CD14-positive monocyte (primary cell): ENCODE results near the gene CSMD2. TPM values are rescaled to one million over a fixed set of nuclear protein-coding genes. Genes with fewer than 3 reads are reported as not detected.

Experiments
- DNase-seq, 3 donors: peaks; one replicate each; pipeline ENCODE4 v3.0.0-alpha.2; 2011 to 2022
- H2AFZ ChIP-seq: 2 replicates; pipeline ENCODE4 v1.6.0; 2012; ENCODE audit warnings: mild to moderate bottlenecking, low read depth, low read length, inconsistent platforms; ENCODE audit not compliant: insufficient read depth, poor library complexity, severe bottlenecking
- H3K27ac ChIP-seq, 2 donors: 1 replicate in 1 of 2; 2 replicates in 1 of 2; pipeline ENCODE4 v1.5.1; 2012 to 2013; ENCODE audit warnings: low read length in 2 of 2, control low read depth in 1 of 2, inconsistent platforms in 1 of 2, low read depth in 1 of 2, mild to moderate bottlenecking in 1 of 2
- H3K27me3 ChIP-seq, 2 donors: one replicate each; pipeline versions ENCODE4 v1.6.0 to v1.6.1; 2011 to 2013; ENCODE audit warnings: low read length in 2 of 2; ENCODE audit not compliant: control insufficient read depth in 2 of 2, insufficient read depth in 2 of 2
- H3K36me3 ChIP-seq, 2 donors: replicated peaks in 1 of 2; 1 replicate in 1 of 2; 2 replicates in 1 of 2; pipeline versions ENCODE4 v1.5.1 to v1.6.1; 2012 to 2013; ENCODE audit warnings: low read length in 2 of 2, control low read depth in 1 of 2, inconsistent platforms in 1 of 2, mild to moderate bottlenecking in 1 of 2; ENCODE audit not compliant: insufficient read depth in 2 of 2, control insufficient read depth in 1 of 2
- H3K4me1 ChIP-seq, 2 donors: 1 replicate in 1 of 2; 2 replicates in 1 of 2; pipeline versions ENCODE4 v1.5.1 to v1.6.1; 2012 to 2013; ENCODE audit warnings: low read length in 2 of 2, control low read depth in 1 of 2, inconsistent platforms in 1 of 2, mild to moderate bottlenecking in 1 of 2, moderate library complexity in 1 of 2; ENCODE audit not compliant: insufficient read depth in 2 of 2, control insufficient read depth in 1 of 2
- H3K4me2 ChIP-seq: replicated peaks from 2 replicates; pipeline ENCODE3; 2012; ENCODE audit warnings: low read length, moderate library complexity, mild to moderate bottlenecking; ENCODE audit not compliant: poor library complexity, severe bottlenecking; ENCODE audit errors: extremely low read depth
- H3K4me3 ChIP-seq, 3 experiments: fragments of 200-600 bp in 1 of 3; sonication (generic) in 1 of 3; replicated peaks in 1 of 3; 1 replicate in 2 of 3; 2 replicates in 1 of 3; pipeline ENCODE4 v1.5.1; 2011 to 2013; ENCODE audit warnings: low read length in 3 of 3, mild to moderate bottlenecking in 3 of 3, control low read depth in 2 of 3, low read depth in 2 of 3, inconsistent platforms in 1 of 3, moderate library complexity in 1 of 3
- H3K79me2 ChIP-seq: 2 replicates; pipeline ENCODE4 v1.6.0; 2012; ENCODE audit warnings: mild to moderate bottlenecking, control low read depth, inconsistent platforms, low read length, moderate library complexity; ENCODE audit not compliant: insufficient read depth
- H3K9ac ChIP-seq: 2 replicates; pipeline ENCODE4 v1.6.0; 2017; ENCODE audit warnings: low read length, mild to moderate bottlenecking; ENCODE audit not compliant: insufficient read depth, poor library complexity, severe bottlenecking
- H3K9me3 ChIP-seq, 2 donors: replicated peaks in 1 of 2; 1 replicate in 1 of 2; 2 replicates in 1 of 2; pipeline versions ENCODE4 v1.5.1 to v1.6.1; 2012 to 2013; ENCODE audit warnings: low read length in 2 of 2, control low read depth in 1 of 2; ENCODE audit not compliant: control insufficient read depth in 1 of 2, insufficient read depth in 1 of 2
- H4K20me1 ChIP-seq: 2 replicates; pipeline ENCODE4 v1.6.0; 2012; ENCODE audit warnings: mild to moderate bottlenecking, low read length, control low read depth, moderate library complexity; ENCODE audit not compliant: insufficient read depth
- H3K27ac Mint-ChIP-seq, 7 donors: one replicate each; pipeline ENCODE4 v1.8.0; 2020; ENCODE audit warnings: mild to moderate bottlenecking in 7 of 7, mixed read lengths in 7 of 7, moderate library complexity in 6 of 7, inconsistent platforms in 2 of 7
- H3K27me3 Mint-ChIP-seq, 3 donors: one replicate each; pipeline ENCODE4 v1.8.0; 2021 to 2022; ENCODE audit warnings: low read depth in 3 of 3, mild to moderate bottlenecking in 3 of 3, mixed read lengths in 3 of 3, moderate library complexity in 3 of 3, inconsistent platforms in 1 of 3
- H3K36me3 Mint-ChIP-seq, 2 donors: one replicate each; pipeline ENCODE4 v1.8.0; 2020; ENCODE audit warnings: mixed read lengths in 2 of 2, inconsistent platforms in 1 of 2, mild to moderate bottlenecking in 1 of 2
- H3K4me1 Mint-ChIP-seq: one replicate; pipeline ENCODE4 v1.8.0; 2020; ENCODE audit warnings: mild to moderate bottlenecking, mixed read lengths
- H3K4me3 Mint-ChIP-seq, 2 donors: one replicate each; pipeline ENCODE4 v1.8.0; 2020; ENCODE audit warnings: mild to moderate bottlenecking in 2 of 2, mixed read lengths in 2 of 2, moderate library complexity in 1 of 2
- H3K9me3 Mint-ChIP-seq, 7 donors: one replicate each; pipeline ENCODE4 v1.8.0; 2020 to 2022; ENCODE audit warnings: mixed read lengths in 7 of 7, mild to moderate bottlenecking in 6 of 7, moderate library complexity in 6 of 7, inconsistent platforms in 2 of 7
- WGBS: methylation state at CpG from one replicate; pipeline ENCODE4 v1.1.5; 2013; ENCODE audit warnings: missing lambda C conversion rate; ENCODE audit not compliant: insufficient coverage; 5-methylcytosine and 5-hydroxymethylcytosine counted together
- intact Hi-C, 2 donors: fragments of 100-400 bp; cut with micrococcal nuclease; formaldehyde crosslinking; loops; one replicate each; pipeline versions ENCODE4 v1.15.0 to v1.15.1; 2023
- polyA plus RNA-seq, 3 donors: library from polyadenylated mRNA; depleted of rRNA in 1 of 3; unstranded in 2 of 3; stranded (reverse) in 1 of 3; fragments of 300-500 nt in 2 of 3; fragments of >200 nt in 1 of 3; fragmentation: Illumina TruSeq in 2 of 3; gene quantifications; 1 replicate in 2 of 3; 2 replicates in 1 of 3; pipeline ENCODE4 v1.2.3, GENCODE V29; 2012 to 2021
- TF ChIP-seq, protein P1 (sequence below): fragments of 200-600 bp; IDR thresholded peaks from one replicate; pipeline ENCODE4 v1.8.0; 2022; ENCODE audit warnings: antibody characterized with exemption, mild to moderate bottlenecking

CSMD2 gene
- polyA plus RNA-seq, 3 donors = 0.04 TPM; not detected in 2

DNA sequence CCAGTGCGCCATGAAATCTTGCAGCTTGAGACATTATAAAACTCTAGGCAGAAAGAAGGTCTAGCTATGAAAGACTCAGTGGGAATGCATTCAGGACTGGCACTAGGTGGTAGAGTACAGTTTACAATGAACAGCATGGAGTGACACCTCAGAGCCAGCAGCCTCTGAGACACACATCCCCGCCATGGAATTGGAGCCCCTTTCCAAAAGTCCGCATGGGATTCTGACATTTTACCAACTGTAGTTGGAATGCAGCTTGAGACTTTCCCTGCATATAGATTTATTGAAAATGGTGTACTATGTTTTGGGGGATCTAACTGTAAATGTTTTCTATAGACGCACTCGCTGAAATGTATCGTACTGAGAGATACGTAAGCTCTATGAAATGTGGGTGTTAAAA, 576.3 kb downstream of the CSMD2 start:
- intact Hi-C loops = no loop called here
- Mint-ChIP-seq H3K9me3 (peaks cover 0 to 3% (median 0%) of the 10 kb centered on the region in 7 donors), H3K27ac (no peak overlapping the region), H3K36me3 (no peaks in the 10 kb centered on the region), H3K4me3 (no peak overlapping the region), H3K27me3 (peaks cover 4 to 9% (median 7%) of the 10 kb centered on the region in 3 donors), H3K4me1 (peaks cover 2% of the 10 kb centered on the region)
- Histone ChIP-seq H3K9me3 (no peaks in the 10 kb centered on the region), H4K20me1 (no peaks in the 10 kb centered on the region), H2AFZ (no peak overlapping the region), H3K9ac (no peak overlapping the region), H3K27ac (no peak overlapping the region), H3K36me3 (no peaks in the 10 kb centered on the region), H3K27me3 (peaks cover 0 to 2% of the 10 kb centered on the region in 2 donors), H3K4me3 (no peak overlapping the region), H3K4me2 (no peak overlapping the region), H3K79me2 (no peaks in the 10 kb centered on the region), H3K4me1 (no peaks in the 10 kb centered on the region)
- 98% methylated on average over 4 of the region's 7 CpGs for WGBS
- no peak for DNase-seq
- TF ChIP-seq, protein P1, sequence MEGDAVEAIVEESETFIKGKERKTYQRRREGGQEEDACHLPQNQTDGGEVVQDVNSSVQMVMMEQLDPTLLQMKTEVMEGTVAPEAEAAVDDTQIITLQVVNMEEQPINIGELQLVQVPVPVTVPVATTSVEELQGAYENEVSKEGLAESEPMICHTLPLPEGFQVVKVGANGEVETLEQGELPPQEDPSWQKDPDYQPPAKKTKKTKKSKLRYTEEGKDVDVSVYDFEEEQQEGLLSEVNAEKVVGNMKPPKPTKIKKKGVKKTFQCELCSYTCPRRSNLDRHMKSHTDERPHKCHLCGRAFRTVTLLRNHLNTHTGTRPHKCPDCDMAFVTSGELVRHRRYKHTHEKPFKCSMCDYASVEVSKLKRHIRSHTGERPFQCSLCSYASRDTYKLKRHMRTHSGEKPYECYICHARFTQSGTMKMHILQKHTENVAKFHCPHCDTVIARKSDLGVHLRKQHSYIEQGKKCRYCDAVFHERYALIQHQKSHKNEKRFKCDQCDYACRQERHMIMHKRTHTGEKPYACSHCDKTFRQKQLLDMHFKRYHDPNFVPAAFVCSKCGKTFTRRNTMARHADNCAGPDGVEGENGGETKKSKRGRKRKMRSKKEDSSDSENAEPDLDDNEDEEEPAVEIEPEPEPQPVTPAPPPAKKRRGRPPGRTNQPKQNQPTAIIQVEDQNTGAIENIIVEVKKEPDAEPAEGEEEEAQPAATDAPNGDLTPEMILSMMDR = no peak

DNA sequence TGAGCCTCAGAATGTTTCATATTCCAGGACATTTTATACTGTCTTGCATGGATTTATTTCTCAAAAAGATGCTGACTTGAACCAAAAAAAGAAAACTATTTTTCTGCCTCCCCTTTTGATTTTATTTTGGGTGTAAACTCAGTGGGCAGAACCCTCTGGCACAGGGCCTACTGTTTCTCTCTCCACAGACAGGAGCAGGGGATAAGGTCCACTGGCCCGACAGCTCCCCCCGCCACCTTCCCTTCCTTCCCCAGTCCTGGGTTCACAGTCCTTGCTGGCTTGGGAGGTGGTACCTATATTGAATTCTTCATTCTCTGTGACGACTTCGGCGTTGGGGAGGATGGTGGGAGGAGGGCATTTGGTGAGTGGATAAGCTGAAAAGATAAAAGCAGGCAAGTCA, 578.2 kb downstream of the CSMD2 start:
- Histone ChIP-seq H2AFZ (no peak overlapping the region), H3K79me2 (no peaks in the 10 kb centered on the region), H4K20me1 (no peaks in the 10 kb centered on the region), H3K36me3 (no peaks in the 10 kb centered on the region), H3K4me3 (no peak overlapping the region), H3K9me3 (no peaks in the 10 kb centered on the region), H3K27me3 (peaks cover 0 to 2% of the 10 kb centered on the region in 2 donors), H3K4me1 (no peaks in the 10 kb centered on the region), H3K27ac (no peak overlapping the region), H3K4me2 (no peak overlapping the region), H3K9ac (no peak overlapping the region)
- Mint-ChIP-seq H3K9me3 (peaks cover 0 to 2% (median 0%) of the 10 kb centered on the region in 7 donors), H3K27ac (no peak overlapping the region), H3K4me1 (peaks cover 2% of the 10 kb centered on the region), H3K27me3 (peaks cover 2 to 8% (median 7%) of the 10 kb centered on the region in 3 donors), H3K4me3 (no peak overlapping the region), H3K36me3 (no peaks in the 10 kb centered on the region)
- no peak for DNase-seq
- no CpG with 5 or more reads among the region's 5 CpGs for WGBS
- intact Hi-C loops = no loop called here
- TF ChIP-seq, protein P1 = no peak
